Measurements from ENCODE around the gene MYO9A.

DNA sequence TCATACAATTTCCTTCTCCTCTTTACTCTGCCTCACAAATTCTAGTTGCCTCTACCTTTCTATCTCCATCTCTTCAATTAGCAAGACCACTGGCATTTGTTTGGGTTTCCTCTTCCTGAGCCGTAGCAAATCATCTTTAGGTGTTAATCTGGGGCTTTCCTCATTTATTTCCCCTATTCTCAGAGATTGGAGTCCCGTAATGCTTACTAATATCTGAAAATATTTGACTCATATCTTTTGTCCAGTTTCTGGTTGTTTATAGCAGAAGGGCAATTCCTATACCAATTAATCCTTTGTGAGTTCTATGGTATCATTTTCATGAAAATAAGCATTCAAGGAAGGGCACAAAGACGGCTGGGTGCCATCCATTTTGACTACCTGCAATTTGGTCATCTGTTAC, 203.9 kb downstream of the MYO9A start:
- TF ChIP-seq, protein P1, sequence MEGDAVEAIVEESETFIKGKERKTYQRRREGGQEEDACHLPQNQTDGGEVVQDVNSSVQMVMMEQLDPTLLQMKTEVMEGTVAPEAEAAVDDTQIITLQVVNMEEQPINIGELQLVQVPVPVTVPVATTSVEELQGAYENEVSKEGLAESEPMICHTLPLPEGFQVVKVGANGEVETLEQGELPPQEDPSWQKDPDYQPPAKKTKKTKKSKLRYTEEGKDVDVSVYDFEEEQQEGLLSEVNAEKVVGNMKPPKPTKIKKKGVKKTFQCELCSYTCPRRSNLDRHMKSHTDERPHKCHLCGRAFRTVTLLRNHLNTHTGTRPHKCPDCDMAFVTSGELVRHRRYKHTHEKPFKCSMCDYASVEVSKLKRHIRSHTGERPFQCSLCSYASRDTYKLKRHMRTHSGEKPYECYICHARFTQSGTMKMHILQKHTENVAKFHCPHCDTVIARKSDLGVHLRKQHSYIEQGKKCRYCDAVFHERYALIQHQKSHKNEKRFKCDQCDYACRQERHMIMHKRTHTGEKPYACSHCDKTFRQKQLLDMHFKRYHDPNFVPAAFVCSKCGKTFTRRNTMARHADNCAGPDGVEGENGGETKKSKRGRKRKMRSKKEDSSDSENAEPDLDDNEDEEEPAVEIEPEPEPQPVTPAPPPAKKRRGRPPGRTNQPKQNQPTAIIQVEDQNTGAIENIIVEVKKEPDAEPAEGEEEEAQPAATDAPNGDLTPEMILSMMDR (IDR thresholded peaks at IDR 0.05): no peak
- no peak for TF ChIP-seq EZH2phosphoT487 (IDR thresholded peaks at IDR 0.05)

Measured in neural progenitor cell (in vitro differentiated cells).